GM13977 (cell line): Measurements from ENCODE around the gene EDIL3.

Experiments
- DNase-seq: peaks from one replicate; pipeline ENCODE4 v3.0.0; 2012; ENCODE audit warnings: low spot score
- CTCF ChIP-seq: IDR thresholded peaks from 2 replicates; pipeline ENCODE4 v1.5.1; 2012; ENCODE audit warnings: mild to moderate bottlenecking, control low read depth; ENCODE audit not compliant: insufficient read depth; ENCODE audit errors: extremely low read depth, missing control alignments
- in situ Hi-C: fragments of 300-500 bp; cut with MboI; formaldehyde crosslinking; loops from one replicate; pipeline ENCODE4 v1.12.0; 2022; ENCODE audit warnings: low sequenced_read_pairs, low pct_unique_long_range_greater_than_20kb, mixed read lengths, inconsistent platforms; ENCODE audit not compliant: unreplicated experiment

Gene EDIL3

GRCh38 chr5:84392836-84393235 is 8.2 kb upstream of the EDIL3 start:
- no peak for TF ChIP-seq CTCF
- no peak for DNase-seq
- in situ Hi-C loops, result no loop called here

- no peak for DNase-seq
- TF ChIP-seq CTCF, result no peak
- in situ Hi-C loops, result no loop called here
Measured at GRCh38 chr5:84385705-84386104, 1.0 kb upstream of the EDIL3 start.

GRCh38 chr5:84383816-84384603 is 670 bp downstream of the EDIL3 start:
- in situ Hi-C loops, result no loop called here
- no peak for TF ChIP-seq CTCF
- DNase-seq, result no peak

GRCh38 chr5:84383296-84383815 is 1.3 kb downstream of the EDIL3 start:
- no peak for TF ChIP-seq CTCF
- in situ Hi-C loops, result no loop called here
- DNase-seq, result no peak

- no peak for DNase-seq
Measured at GRCh38 chr5:84382363-84383295, 2.1 kb downstream of the EDIL3 start.

More at GRCh38 chr5:84382363-84383295, 2.1 kb downstream of the EDIL3 start:
- TF ChIP-seq CTCF, result no peak
- in situ Hi-C loops, result no loop called here
